GM12878 (cell line): ENCODE measurements around the gene PAOX. TPM values are rescaled to one million over a fixed set of nuclear protein-coding genes. Genes with fewer than 3 reads are reported as not detected.

Experiments
- ATAC-seq: fragments of 200-7000 bp; cut with Tn5 transposase; 3 replicates; pipeline ENCODE4 v1.9.1; 2020; ENCODE audit warnings: mild to moderate bottlenecking, moderate library complexity
- BruUV-seq: library from RNA; stranded (reverse); fragments of 400-500 nt; replicated peaks from 2 replicates; lab custom pipeline; 2021; lab: Mats Ljungman, UMichigan
- CTCF ChIA-PET: fragments of 300-600 bp; sonication (Branson Sonifier 250); formaldehyde crosslinking; extraction: SDS; loops from one replicate; lab custom pipeline; 2021; ENCODE audit warnings: inconsistent platforms; lab: Yijun Ruan, JAX
- POLR2A ChIA-PET: fragments of 350-600 bp; formaldehyde crosslinking; extraction: SDS; loops from one replicate; lab custom pipeline; 2021; ENCODE audit warnings: inconsistent platforms; lab: Charles Lee
- RAD21 ChIA-PET: fragments of 300-600 bp; sonication (Branson Sonifier 250); formaldehyde crosslinking; loops from one replicate; lab custom pipeline; 2023; ENCODE audit warnings: antibody characterized with exemption; ENCODE audit not compliant: unreplicated experiment; lab: Charles Lee
- SMC1A ChIA-PET: fragments of 300-600 bp; sonication (Branson Sonifier 250); formaldehyde crosslinking; loops from one replicate; lab custom pipeline; 2023; ENCODE audit not compliant: unreplicated experiment, uncharacterized antibody; lab: Charles Lee
- DNase-seq: peaks from one replicate; pipeline ENCODE4 v3.0.0-alpha.2; 2011; ENCODE audit warnings: low read depth, low spot score
- FAIRE-seq: peaks from 3 replicates; lab custom pipeline; 2011; peaks lifted over from hg19 to GRCh38; lab: Jason Lieb, UNC
- H2AFZ ChIP-seq: 2 replicates; pipeline ENCODE4 v1.6.0; 2011; ENCODE audit warnings: low read depth, low read length, control low read depth; ENCODE audit not compliant: control insufficient read depth
- H3K27ac ChIP-seq: 2 replicates; pipeline ENCODE4 v1.5.1; 2011; ENCODE audit warnings: control low read depth; ENCODE audit not compliant: control insufficient read depth, insufficient read depth
- H3K27me3 ChIP-seq, 2 experiments: replicated peaks in 1 of 2; 2 replicates each; pipeline versions ENCODE4 v1.6.0 to v1.6.1; 2011; ENCODE audit warnings: low read length in 1 of 2; ENCODE audit not compliant: control insufficient read depth in 2 of 2, insufficient read depth in 2 of 2
- H3K36me3 ChIP-seq, 2 experiments: 2 replicates each; pipeline ENCODE4 v1.5.1; 2011; ENCODE audit warnings: low read length in 1 of 2; ENCODE audit not compliant: control insufficient read depth in 2 of 2, insufficient read depth in 2 of 2
- H3K4me1 ChIP-seq: 2 replicates; pipeline ENCODE4 v1.6.1; 2011; ENCODE audit warnings: mild to moderate bottlenecking, low read length, moderate library complexity, mixed read lengths; ENCODE audit not compliant: control insufficient read depth, insufficient read depth
- H3K4me2 ChIP-seq: 2 replicates; pipeline ENCODE4 v1.6.0; 2011; ENCODE audit warnings: control low read depth; ENCODE audit not compliant: control insufficient read depth, insufficient read depth
- H3K4me3 ChIP-seq: fragments of 200-600 bp; sonication (generic); 2 replicates; pipeline ENCODE4 v1.5.1; 2016
- H3K79me2 ChIP-seq: 2 replicates; pipeline ENCODE4 v1.6.0; 2011; ENCODE audit warnings: low read length; ENCODE audit not compliant: control insufficient read depth, insufficient read depth
- H3K9ac ChIP-seq: 2 replicates; pipeline ENCODE4 v1.8.0; 2011; ENCODE audit warnings: low read length, control low read depth, mixed read lengths; ENCODE audit not compliant: control insufficient read depth, insufficient read depth
- H3K9me3 ChIP-seq: replicated peaks from 3 replicates; pipeline ENCODE4 v1.5.1; 2011; ENCODE audit warnings: mild to moderate bottlenecking, low read length; ENCODE audit not compliant: control insufficient read depth, insufficient read depth
- H4K20me1 ChIP-seq: 2 replicates; pipeline ENCODE4 v1.6.0; 2011; ENCODE audit not compliant: control insufficient read depth, insufficient read depth
- EED ChIP-seq: sonication (generic); IDR thresholded peaks from 2 replicates; pipeline ENCODE4 v1.6.1; 2016; ENCODE audit warnings: antibody characterized with exemption, low read depth
- NRF1 ChIP-seq: conservative IDR thresholded peaks from 2 replicates; pipeline ENCODE4 v1.6.1; 2011; ENCODE audit warnings: mild to moderate bottlenecking, low read depth, low read length, improper control_type of control experiment
- SIX5 ChIP-seq: IDR thresholded peaks from 2 replicates; pipeline ENCODE4 v1.6.1; 2011; ENCODE audit warnings: mild to moderate bottlenecking, low read depth, low read length, moderate library complexity; ENCODE audit not compliant: severe bottlenecking
- SREBF2 ChIP-seq: IDR thresholded peaks from 2 replicates; pipeline ENCODE4 v1.6.1; 2012; ENCODE audit warnings: mild to moderate bottlenecking, low read length
- TAF1 ChIP-seq: IDR thresholded peaks from 2 replicates; pipeline ENCODE4 v1.6.1; 2011; ENCODE audit warnings: mild to moderate bottlenecking, low read depth, low read length, borderline replicate concordance
- WGBS: methylation state at CpG from one replicate; pipeline ENCODE4 v1.1.6; 2016; ENCODE audit warnings: low lambda C conversion rate; ENCODE audit not compliant: insufficient replicate concordance, insufficient coverage; ENCODE audit errors: missing lambda C conversion rate; 5-methylcytosine and 5-hydroxymethylcytosine counted together
- in situ Hi-C: fragments of 300-500 bp; cut with MboI; formaldehyde crosslinking; loops from 9 replicates; pipeline ENCODE4 v1.14.3; 2018; ENCODE audit warnings: mixed read lengths
- intact Hi-C: fragments of 100-400 bp; cut with micrococcal nuclease; formaldehyde crosslinking; loops from one replicate; pipeline ENCODE4 v1.14.2; 2022; ENCODE audit not compliant: unreplicated experiment
- polyA plus RNA-seq, 11 experiments: library from polyadenylated mRNA; depleted of rRNA in 4 of 11; unstranded in 6 of 11; stranded (reverse) in 5 of 11; fragments of >200 nt; fragmentation: Nextera tagmentation in 4 of 11; fragmentation: Illumina TruSeq in 1 of 11; extraction: Ambion mirVana in 4 of 11; extraction: Trizol in 1 of 11; gene quantifications; 1 replicate in 1 of 11; 2 replicates in 10 of 11; pipeline versions ENCODE4 v1.2.1 to v1.2.3, GENCODE V29; 2011 to 2016; ENCODE audit warnings: inconsistent platforms in 2 of 11, missing spikeins in 2 of 11, low read depth in 1 of 11
- total RNA-seq, 4 experiments: library from RNA; depleted of rRNA in 3 of 4; stranded (reverse); fragments of >200 nt in 3 of 4; fragmentation: Illumina TruSeq in 1 of 4; extraction: Trizol in 1 of 4; gene quantifications; 2 replicates each; pipeline versions ENCODE4 v1.2.1 to v1.2.3, GENCODE V29; 2013 to 2021
- TF ChIP-seq, protein P1 (sequence below): fragments of 450-650 bp; IDR thresholded peaks from 2 replicates; pipeline ENCODE4 v1.6.1; 2017; ENCODE audit warnings: borderline replicate concordance

PAOX gene
- total and polyA plus RNA-seq, 10 of the 15 experiments (the other 5 are each of a cell fraction or from before 2014, with no cell fraction given): 1.2 to 22.2 (median 10.5) TPM

DNA sequence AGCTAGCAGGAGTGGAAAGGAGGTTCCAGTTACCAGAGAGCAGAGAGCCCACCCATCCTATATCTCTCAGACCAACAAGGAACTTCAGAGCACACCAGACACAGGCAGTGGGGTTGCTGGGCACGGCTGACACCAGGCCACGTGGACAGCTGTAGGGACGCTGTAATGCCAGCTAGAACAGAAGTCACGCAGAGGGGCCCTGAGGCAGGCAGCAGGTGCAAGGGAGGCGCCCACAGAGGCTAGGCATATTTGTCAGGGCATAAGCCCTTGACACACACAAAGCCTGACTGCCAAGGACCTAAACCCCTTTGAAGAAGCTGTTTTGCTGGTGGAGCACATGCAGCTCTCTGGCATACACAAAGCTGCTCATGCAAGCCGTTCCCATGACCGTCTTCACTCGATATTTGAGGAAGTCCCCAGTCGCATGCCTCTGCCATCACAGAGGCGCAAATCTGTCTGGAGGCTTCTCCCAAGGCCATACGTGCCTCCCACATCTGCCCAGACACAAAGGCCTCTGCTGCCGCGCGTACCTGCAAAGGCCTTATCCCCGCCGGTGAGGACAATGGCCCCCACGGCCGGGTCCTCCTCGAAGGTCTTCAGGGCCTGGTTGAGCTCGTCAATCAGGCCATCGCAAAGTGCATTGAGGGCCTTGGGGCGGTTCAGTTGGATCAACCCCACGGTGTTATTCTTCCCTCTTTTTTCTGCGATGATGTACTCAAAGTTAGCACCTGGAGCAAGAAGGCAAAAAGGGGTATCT lies 8.9 kb upstream of the PAOX start:
- SMC1A ChIA-PET: no interaction called here

More for the DNA sequence above, 8.9 kb upstream of the PAOX start:
- Histone ChIP-seq H3K4me3 (no peak overlapping the region), H3K9me3 (no peaks in the 10 kb centered on the region), H3K79me2 (peaks cover 5% of the 10 kb centered on the region), H3K27me3 (no peaks in the 10 kb centered on the region), H3K27ac (no peak overlapping the region), H3K4me2 (no peak overlapping the region), H3K36me3 (peaks cover 0 to 13% of the 10 kb centered on the region in 2 experiments; a peak in 3 of 4 replicates), H3K9ac (no peak overlapping the region), H3K4me1 (peaks cover 8% of the 10 kb centered on the region; the same call in 1 of the 2 replicates), H4K20me1 (no peaks in the 10 kb centered on the region), H2AFZ (no peak overlapping the region)
- BruUV-seq: TSS peak; percentile 47
- FAIRE-seq: no peak
- intact Hi-C loops (no loop called here), in situ Hi-C loops (no loop called here)
- RAD21 ChIA-PET: interaction anchor here (0.8 kb wide), 1 partner anchor 41 kb away, joined by 4 read pairs; no protein-coding TSS in a partner anchor
- 86% methylated on average over 24 of the region's 24 CpGs for WGBS
- no peak for DNase-seq
- CTCF ChIA-PET: interaction anchor here (1.1 to 1.3 kb wide), 2 partner anchors 8 to 55 kb away, joined by 3 read pairs; no protein-coding TSS in a partner anchor
- TF ChIP-seq EED (no peak), NRF1 (no peak), SREBF2 (no peak), TAF1 (no peak), SIX5 (no peak)
- TF ChIP-seq, protein P1, sequence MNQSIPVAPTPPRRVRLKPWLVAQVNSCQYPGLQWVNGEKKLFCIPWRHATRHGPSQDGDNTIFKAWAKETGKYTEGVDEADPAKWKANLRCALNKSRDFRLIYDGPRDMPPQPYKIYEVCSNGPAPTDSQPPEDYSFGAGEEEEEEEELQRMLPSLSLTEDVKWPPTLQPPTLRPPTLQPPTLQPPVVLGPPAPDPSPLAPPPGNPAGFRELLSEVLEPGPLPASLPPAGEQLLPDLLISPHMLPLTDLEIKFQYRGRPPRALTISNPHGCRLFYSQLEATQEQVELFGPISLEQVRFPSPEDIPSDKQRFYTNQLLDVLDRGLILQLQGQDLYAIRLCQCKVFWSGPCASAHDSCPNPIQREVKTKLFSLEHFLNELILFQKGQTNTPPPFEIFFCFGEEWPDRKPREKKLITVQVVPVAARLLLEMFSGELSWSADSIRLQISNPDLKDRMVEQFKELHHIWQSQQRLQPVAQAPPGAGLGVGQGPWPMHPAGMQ: no peak
- POLR2A ChIA-PET: interaction anchor here (1.0 kb wide), 1 partner anchor 11 kb away, joined by 4 read pairs; no protein-coding TSS in a partner anchor
- ATAC-seq: no peak
